Left renal pelvis (tissue), 4 donors: ENCODE results near the gene MTRR. TPM values are rescaled to one million over a fixed set of nuclear protein-coding genes. Genes with fewer than 3 reads are reported as not detected.
A peak's percentile ranks its signal among the peaks of the same experiment; 100 is the strongest.
"Not testable (repeated sequence)": the region's sequence is repeated elsewhere in the genome, so short reads cannot be mapped to it uniquely, and the experiment has no call there.

Experiments used
- DNase-seq, 4 donors: peaks; one replicate each; pipeline ENCODE4 v3.0.0-alpha.2; 2013; ENCODE audit warnings: low read depth in 4 of 4, low spot score in 3 of 4
- polyA plus RNA-seq, 4 donors: library from polyadenylated mRNA; unstranded; fragments of 120-200 nt; gene quantifications; one replicate each; pipeline ENCODE4 v1.2.1, GENCODE V29; 2013; ENCODE audit not compliant: insufficient read length in 4 of 4

The MTRR gene
- polyA plus RNA-seq, 4 donors, result 39.1 to 61.2 (median 54.8) TPM

DNA sequence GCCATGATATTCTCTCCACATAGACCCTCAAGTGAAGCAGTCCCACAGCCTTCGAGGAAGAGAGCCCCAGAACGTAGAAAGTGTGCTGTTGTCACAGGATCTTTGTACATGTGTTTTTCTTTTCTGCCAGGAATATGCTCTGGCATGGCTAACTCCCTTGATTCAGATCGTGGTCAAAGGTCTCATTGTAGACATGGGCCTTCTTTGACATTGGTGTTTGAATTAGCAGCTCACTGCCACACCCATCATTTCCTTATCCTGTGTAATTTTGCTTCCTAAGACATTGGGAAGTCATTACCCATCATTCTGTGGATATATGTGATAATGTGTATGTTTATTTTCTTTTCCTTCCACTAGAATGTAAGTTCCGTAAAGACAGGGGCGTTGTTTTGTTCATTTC is 25.5 kb downstream of the MTRR start:
- no peak for DNase-seq

DNA sequence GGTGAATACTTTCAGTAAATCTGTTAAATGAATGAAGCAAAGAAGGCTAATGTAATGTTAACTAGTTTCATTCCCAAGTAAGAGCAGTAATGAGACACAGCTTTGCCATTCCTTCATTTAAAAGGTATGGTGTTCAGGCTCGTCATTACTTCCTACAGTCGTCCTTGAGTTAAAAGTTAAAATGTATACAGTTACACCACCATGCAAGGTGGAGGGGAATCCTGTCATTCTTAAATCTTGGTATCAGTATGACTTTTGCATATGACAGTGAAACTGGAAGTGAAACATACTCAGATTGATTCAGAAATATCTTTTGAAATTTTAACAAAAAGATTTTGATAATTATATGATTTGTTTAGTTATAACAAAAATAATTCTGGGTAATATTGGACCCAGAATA is 25.9 kb downstream of the MTRR start:
- no peak for DNase-seq

GRCh38 chr5:7897014-7897600 is 28.2 kb downstream of the MTRR start:
- DNase-seq, result no peak

DNA sequence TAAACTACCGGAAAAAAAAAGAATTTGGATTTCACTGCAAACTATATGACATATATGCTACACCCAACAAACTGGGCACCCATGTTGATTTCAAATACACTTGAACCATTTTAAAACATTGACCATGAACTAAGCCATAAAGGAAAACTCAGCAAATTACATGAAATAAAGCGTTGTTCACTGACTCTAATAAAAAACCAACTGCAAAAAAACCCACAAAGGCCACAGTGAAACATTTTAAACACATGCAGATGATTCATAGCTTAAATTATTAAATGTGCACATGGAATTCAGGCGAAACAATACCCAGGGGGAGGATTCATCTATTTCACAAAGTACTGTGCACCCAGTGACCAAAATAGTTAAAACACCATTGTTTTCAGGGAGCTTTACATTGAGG is 33.3 kb downstream of the MTRR start:
- no peak for DNase-seq

DNA sequence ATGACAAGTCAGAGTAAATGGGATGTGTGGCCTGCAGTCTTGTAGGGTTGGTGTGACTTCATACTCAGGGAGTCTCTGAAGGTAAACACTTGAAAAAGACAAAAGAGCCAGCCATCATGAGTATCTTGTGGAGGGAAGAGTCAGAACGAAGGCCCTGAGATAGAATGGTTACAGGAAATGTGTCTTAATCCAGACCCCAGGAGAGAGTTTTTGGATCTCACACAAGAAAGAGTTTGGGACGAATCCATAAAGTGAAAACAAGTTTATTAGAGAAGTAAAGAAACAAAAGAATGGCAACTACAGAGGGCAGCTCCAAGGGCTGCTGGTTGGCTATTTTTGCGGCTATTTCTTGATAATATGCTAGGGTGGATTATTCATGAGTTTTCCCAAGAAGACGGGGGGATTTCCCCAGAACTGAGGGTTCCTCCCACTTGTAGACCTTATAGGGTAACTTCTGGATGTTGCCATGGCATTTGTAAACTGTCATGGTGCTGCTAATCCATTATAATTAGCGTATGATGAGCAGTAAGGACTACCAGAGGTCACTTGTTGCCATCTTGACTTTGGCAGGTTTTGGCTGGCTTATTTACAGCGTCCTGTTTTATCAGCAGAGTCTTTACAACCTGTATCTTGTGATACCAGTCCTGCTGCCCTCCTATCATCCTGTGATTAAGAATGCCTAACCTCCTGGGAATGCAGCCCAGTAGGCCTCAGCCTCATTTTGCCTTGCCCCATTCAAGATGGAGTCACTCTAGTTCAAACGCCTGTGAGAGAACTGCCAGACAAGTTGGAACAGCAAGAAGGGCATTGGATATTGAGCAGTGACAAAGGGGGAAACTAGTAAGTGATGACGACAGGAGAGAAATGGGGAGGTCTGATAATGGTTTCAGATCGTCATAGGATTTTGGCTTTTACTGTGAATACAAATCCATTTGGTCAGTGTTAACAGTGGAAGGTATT is 34.0 kb downstream of the MTRR start:
- no peak for DNase-seq

DNA sequence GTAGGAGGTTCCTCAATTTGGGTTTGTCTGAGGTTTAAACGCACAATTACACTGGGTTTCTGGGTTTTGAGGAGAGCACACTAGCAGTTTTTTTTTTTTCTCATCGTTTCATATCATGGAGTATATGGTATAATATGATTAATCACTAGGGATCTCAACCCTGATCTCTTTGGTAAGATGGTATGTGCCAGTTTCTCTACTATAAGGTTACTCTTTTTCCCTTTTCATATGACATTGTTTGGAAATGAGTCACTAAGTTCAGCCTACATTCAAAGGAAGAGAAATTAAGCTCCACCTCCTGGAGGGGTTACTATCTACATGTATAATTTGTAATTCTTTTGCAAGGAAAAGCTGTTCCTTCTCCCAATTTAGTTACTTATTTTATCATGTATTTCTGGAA is 35.2 kb downstream of the MTRR start:
- DNase-seq, result no peak

DNA sequence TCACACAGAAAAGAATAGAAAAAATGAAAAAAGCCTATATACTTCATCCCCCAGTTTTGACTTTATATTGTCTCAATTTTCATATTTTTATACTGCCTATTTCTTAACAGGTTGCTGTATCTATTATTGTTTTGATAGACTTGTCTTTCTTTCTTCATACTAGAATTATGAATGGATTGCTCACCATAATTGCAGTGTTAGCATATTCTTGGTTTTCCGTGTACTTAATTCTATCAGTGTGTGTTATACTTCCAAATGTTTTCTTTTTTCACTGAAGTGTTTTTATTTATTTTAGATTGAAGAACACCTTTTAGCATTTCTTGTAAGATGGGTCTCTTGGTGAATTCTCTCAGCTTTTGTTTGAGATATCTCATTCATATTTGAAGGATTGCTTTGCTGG is 38.7 kb downstream of the MTRR start:
- no peak for DNase-seq

DNA sequence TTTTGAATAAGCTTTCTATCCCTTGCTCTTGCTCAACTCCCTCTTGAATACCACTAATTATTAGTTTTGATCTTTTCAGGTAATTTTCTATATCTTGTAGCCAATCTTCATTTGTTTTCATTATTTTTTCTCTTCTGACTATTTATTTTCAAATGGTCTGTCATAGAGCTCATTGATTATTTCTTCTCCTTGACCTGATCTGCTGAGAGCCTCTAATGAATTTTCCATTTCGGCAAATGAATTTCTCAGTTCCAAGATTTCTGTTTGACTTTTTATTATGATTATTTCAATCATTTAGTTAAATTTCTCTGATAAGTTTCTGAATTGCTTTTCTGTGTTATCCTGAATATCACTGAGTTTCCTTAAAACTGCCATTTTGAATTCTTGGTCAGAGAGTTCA is 39.4 kb downstream of the MTRR start:
- DNase-seq, result no peak

DNA sequence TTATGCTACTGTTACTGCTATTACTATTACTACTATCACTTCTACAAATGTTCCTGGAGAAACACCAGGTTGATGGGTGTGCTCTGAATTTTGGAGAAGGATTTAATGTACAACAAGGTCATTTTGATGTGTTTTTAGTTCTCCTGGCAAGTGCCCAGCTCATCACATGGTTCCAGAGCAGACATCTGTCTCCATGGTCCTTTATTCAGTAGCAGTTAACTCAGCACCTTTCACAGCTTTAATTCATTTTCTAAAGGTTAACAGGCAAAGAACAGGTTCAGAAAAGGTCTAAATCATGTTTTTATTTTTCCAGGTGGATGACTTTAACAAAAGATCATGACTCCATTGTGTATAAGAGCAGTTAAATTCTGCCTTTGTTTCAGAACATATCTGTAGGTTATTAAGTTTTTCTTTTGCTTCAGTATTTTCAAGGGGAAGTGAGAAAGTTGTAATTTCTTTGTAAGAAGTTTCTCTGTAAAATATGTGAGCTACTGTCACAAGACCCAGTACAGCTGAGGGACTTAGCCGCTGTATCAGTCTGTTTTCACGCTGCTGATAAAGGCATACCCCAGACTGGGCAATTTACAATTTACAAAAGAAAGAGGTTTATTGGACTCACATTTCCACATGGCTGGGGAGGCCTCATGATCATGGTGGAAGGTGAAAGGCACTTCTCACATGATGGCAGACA is 41.9 kb downstream of the MTRR start:
- DNase-seq, result no peak

GRCh38 chr5:7911429-7911771 is 42.5 kb downstream of the MTRR start:
- not testable (repeated sequence) for DNase-seq

- DNase-seq, result peak in 1 of 4 donors; percentile 24
Measured at GRCh38 chr5:7916171-7916804, 47.3 kb downstream of the MTRR start.

- DNase-seq, result no peak
Measured at GRCh38 chr5:7917130-7918123, 48.5 kb downstream of the MTRR start.

DNA sequence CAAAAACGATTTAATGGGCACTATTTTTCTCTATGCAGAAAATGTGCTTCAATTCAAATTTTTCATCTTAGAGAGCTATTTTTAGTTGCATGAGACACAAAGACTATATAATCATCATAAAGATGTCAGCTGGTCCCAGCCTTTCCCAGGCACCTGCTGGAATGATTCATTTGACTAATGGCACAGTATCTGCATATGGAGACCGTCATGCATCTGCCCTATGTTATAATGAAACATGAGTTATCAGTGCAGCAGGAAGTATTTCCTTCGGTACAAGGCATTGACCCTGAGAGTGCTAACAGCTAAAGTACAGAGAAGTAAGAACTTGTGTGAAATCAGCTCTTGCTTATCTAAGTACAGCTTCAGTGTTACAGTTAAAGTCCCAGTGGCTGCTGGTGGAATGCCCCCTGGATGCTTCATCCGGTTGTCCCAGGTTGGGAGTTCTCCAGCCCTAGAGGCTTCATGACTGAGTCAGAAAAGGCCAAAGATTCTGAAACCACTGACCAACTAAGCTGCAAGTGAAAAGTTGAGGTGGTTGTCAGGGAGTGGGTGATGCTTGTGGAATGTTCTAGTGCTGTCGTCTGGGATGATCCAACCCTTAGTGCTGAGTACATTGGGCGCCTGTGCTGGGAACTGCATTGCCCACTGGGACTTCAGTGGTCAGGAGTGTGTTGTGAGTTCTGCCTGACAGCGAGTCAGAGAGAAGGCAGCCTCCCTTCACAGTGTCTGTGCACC is 57.2 kb downstream of the MTRR start:
- no peak for DNase-seq

GRCh38 chr5:7926720-7927119 is 57.8 kb downstream of the MTRR start:
- DNase-seq, result no peak

- DNase-seq, result peak in 3 of 4 donors; percentile 38 to 55 (median 42)
Measured at GRCh38 chr5:7927466-7928375, 58.8 kb downstream of the MTRR start.

DNA sequence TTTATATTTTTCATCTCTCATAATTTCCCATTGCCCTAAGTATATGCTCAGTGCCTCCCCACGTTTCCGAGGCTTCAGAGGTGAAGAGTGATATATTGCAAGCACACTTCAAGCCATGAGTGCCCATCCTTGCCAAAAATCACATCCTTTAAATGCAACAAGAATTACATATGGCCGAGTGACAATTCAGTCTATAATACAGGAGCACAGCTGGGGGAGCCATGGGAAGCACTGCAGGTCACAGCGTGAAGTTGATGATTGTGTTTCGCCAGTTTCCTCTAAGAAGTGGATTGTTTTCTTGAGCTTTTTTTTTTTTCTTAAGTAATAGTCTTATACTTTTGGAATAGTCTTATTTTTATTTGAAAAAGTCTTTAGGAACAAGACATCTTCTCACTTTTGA is 61.1 kb downstream of the MTRR start:
- DNase-seq, result no peak

DNA sequence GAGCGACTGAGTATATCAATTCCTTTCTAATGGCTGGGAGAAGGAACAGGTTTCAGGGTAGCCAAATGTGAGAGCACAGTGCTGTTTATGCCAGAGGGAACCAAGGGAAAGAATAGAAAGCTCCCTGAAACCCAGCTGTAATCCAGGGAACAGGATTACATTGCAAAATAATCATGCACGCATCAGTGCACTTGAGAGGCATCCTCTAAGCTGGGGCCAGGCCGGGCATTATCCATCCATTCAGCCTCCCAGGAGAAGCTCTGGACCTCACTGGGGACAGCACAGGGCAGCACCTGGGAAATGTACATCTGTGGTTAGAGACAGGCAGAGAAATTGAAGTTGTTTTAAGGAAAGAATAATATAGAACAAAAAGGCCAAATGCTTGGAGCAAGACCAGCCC is 72.7 kb downstream of the MTRR start:
- no peak for DNase-seq

- DNase-seq, result no peak
Measured at GRCh38 chr5:7947301-7947700, 78.4 kb downstream of the MTRR start.
